C4-2B (cell line): Measurements from ENCODE around the gene LPAR2.

Experiments
- ZFX ChIP-seq: fragments of 450-650 bp; IDR thresholded peaks from 2 replicates; pipeline ENCODE4 v1.6.1; 2017
- TF ChIP-seq, protein P1 (sequence below): fragments of 450-650 bp; conservative IDR thresholded peaks from 2 replicates; pipeline ENCODE4 v1.5.1; 2017; ENCODE audit warnings: mild to moderate bottlenecking

DNA sequence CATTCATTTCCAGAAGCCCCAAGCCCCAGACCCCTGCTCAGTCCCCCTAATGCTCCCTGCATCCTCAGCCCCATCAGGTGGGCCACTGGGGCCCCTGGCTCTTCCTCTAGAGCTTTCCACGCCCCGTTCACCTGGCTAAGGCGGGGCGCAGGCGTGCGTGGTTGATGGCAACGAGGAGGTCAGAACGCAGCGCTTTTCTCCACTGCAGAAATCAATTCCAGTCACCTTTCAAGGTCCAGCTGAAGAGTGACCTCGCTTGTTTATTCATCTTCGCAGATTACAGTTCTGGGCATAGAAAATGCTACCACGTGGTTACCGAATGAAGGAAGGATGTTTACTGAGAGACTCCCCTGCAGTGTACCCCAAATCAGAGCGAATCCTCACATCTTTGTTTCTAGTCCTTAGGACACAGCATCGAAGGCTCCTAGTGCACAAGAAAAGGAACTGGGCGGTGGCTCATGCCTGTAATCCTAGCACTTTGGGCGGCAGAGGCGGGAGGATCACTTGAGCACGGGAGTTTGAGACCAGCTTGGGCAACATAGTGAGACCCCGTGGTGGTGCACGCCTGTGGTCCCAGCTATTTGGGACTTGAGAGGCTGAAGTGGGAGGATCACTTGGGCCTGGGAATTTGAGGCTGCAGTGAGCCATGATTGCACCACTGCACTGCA lies 8.7 kb downstream of the LPAR2 start:
- TF ChIP-seq, protein P1, sequence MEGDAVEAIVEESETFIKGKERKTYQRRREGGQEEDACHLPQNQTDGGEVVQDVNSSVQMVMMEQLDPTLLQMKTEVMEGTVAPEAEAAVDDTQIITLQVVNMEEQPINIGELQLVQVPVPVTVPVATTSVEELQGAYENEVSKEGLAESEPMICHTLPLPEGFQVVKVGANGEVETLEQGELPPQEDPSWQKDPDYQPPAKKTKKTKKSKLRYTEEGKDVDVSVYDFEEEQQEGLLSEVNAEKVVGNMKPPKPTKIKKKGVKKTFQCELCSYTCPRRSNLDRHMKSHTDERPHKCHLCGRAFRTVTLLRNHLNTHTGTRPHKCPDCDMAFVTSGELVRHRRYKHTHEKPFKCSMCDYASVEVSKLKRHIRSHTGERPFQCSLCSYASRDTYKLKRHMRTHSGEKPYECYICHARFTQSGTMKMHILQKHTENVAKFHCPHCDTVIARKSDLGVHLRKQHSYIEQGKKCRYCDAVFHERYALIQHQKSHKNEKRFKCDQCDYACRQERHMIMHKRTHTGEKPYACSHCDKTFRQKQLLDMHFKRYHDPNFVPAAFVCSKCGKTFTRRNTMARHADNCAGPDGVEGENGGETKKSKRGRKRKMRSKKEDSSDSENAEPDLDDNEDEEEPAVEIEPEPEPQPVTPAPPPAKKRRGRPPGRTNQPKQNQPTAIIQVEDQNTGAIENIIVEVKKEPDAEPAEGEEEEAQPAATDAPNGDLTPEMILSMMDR: no peak
- TF ChIP-seq ZFX: no peak
